ENCODE results near the gene CITED4.

CITED4 gene

GRCh38 chr1:40845895-40846294 lies 16.3 kb downstream of the CITED4 start:
- TF ChIP-seq CSDC2 (CRISPR knock-in tag; IDR thresholded peaks at IDR 0.05) (no peak), OSR1 (CRISPR knock-in tag; IDR thresholded peaks at IDR 0.05) (no peak), ZC3H10 (CRISPR knock-in tag; IDR thresholded peaks at IDR 0.05) (no peak), ZNF8 (CRISPR knock-in tag; IDR thresholded peaks at IDR 0.05) (no peak)
- ATAC-seq, result no peak

- no peak for ATAC-seq
- TF ChIP-seq OSR1 (CRISPR knock-in tag; IDR thresholded peaks at IDR 0.05), result no peak
- no peak for TF ChIP-seq ESRRG (CRISPR knock-in tag; IDR thresholded peaks at IDR 0.05)
- TF ChIP-seq TCF4 (CRISPR knock-in tag; IDR thresholded peaks at IDR 0.05; ENCODE audit: borderline replicate concordance), result no peak
- no peak for TF ChIP-seq ZNF70 (CRISPR knock-in tag; IDR thresholded peaks at IDR 0.05)
- TF ChIP-seq POU6F1 (CRISPR knock-in tag; IDR thresholded peaks at IDR 0.05; ENCODE audit: borderline replicate concordance, low read depth), result no peak
- no peak for TF ChIP-seq TOX (CRISPR knock-in tag; IDR thresholded peaks at IDR 0.05; ENCODE audit: borderline replicate concordance)
- no peak for TF ChIP-seq ZC3H10 (CRISPR knock-in tag; IDR thresholded peaks at IDR 0.05)
- TF ChIP-seq CSRNP3 (CRISPR knock-in tag; IDR thresholded peaks at IDR 0.05), result no peak
- TF ChIP-seq ZFP30 (CRISPR knock-in tag; IDR thresholded peaks at IDR 0.05), result no peak
- TF ChIP-seq ARNTL (CRISPR knock-in tag; IDR thresholded peaks at IDR 0.05; ENCODE audit: borderline replicate concordance, low read depth), result no peak
- TF ChIP-seq ZNF8 (CRISPR knock-in tag; IDR thresholded peaks at IDR 0.05), result no peak
- no peak for TF ChIP-seq ISL1 (CRISPR knock-in tag; IDR thresholded peaks at IDR 0.05)
These were observed 17.0 kb downstream of the CITED4 start for GRCh38 chr1:40844887-40845878.

GRCh38 chr1:40844079-40844478 lies 18.1 kb downstream of the CITED4 start:
- ATAC-seq, result no peak
- TF ChIP-seq, protein P1, sequence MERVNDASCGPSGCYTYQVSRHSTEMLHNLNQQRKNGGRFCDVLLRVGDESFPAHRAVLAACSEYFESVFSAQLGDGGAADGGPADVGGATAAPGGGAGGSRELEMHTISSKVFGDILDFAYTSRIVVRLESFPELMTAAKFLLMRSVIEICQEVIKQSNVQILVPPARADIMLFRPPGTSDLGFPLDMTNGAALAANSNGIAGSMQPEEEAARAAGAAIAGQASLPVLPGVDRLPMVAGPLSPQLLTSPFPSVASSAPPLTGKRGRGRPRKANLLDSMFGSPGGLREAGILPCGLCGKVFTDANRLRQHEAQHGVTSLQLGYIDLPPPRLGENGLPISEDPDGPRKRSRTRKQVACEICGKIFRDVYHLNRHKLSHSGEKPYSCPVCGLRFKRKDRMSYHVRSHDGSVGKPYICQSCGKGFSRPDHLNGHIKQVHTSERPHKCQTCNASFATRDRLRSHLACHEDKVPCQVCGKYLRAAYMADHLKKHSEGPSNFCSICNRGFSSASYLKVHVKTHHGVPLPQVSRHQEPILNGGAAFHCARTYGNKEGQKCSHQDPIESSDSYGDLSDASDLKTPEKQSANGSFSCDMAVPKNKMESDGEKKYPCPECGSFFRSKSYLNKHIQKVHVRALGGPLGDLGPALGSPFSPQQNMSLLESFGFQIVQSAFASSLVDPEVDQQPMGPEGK (CRISPR knock-in tag; IDR thresholded peaks at IDR 0.05; ENCODE audit: borderline replicate concordance), result no peak
- TF ChIP-seq ZC3H10 (CRISPR knock-in tag; IDR thresholded peaks at IDR 0.05) (no peak), TSHZ2 (CRISPR knock-in tag; IDR thresholded peaks at IDR 0.05) (no peak), SNAI2 (CRISPR knock-in tag; IDR thresholded peaks at IDR 0.05) (no peak), POU6F1 (CRISPR knock-in tag; IDR thresholded peaks at IDR 0.05; ENCODE audit: borderline replicate concordance, low read depth) (no peak), PPARA (CRISPR knock-in tag; IDR thresholded peaks at IDR 0.05; ENCODE audit: borderline replicate concordance) (no peak), TCF4 (CRISPR knock-in tag; IDR thresholded peaks at IDR 0.05; ENCODE audit: borderline replicate concordance) (no peak), TOX (CRISPR knock-in tag; IDR thresholded peaks at IDR 0.05; ENCODE audit: borderline replicate concordance) (no peak), CREB5 (CRISPR knock-in tag; IDR thresholded peaks at IDR 0.05; ENCODE audit: low read depth) (no peak), ZNF8 (CRISPR knock-in tag; IDR thresholded peaks at IDR 0.05) (no peak), CSDC2 (CRISPR knock-in tag; IDR thresholded peaks at IDR 0.05) (no peak)
